Glomerular visceral epithelial cell (primary cell): ENCODE measurements around the gene SPRYD7.
"Not testable (repeated sequence)": the region's sequence is repeated elsewhere in the genome, so short reads cannot be mapped to it uniquely, and the experiment has no call there.

Experiments used
- DNase-seq: peaks from one replicate; pipeline ENCODE4 v3.0.0-alpha.2; 2016; ENCODE audit errors: extremely low spot score

SPRYD7 gene

DNA sequence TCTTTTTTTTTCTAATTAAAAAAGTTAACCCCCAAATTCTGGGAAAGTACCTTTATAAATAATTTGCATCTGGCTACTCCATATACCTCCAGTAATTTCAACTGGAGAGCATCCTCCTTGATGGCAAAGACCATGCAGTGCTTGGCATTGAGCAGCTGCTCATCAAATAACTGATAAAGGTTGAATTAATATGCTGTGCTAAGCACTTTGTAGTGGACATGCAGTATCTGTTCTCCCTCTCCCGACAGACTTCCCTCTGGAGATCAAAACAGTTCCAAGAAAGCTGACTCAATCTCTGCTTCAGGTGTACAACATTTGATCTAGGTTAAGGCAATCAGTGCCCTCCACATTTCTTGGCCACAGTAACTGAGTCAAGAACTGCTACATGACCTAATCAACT lies 3.3 kb downstream of the SPRYD7 start:
- no peak for DNase-seq

DNA sequence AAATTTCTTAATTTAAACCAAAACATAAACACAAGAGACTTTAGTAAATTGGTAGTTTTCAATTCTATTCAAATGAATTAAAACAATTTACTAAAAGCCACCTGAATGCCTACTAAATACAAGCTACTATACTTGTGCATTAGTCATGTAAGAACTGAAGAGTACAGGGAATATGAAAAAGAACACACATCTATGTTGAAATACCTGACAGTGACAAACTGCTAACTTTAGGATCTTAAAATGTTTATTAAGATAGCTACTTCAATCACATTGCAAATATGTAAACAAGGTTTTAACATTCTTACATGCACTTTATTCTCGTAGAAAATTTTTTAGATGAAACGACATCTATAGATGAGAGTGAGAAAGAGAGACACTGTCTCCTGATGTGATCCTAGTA lies 4.1 kb downstream of the SPRYD7 start:
- DNase-seq = no peak

DNA sequence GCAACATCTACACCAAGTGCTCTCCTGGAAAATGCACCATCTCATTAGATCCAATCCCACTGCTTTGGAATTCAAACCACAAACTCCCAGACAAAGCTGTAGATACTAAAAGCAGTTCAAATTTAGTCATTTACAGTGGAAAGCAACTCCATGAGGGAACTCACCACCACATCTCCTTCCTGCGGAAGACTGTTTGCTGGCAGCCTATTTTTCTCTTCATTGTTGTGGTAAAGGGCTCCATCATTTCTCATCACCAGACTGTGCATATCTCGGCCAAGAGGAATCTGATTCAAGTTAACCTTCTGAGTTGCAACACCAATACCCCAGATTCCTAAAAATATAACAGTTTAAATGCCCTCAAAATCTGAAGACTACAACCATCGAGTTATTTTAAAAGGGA lies 8.4 kb downstream of the SPRYD7 start:
- no peak for DNase-seq

DNA sequence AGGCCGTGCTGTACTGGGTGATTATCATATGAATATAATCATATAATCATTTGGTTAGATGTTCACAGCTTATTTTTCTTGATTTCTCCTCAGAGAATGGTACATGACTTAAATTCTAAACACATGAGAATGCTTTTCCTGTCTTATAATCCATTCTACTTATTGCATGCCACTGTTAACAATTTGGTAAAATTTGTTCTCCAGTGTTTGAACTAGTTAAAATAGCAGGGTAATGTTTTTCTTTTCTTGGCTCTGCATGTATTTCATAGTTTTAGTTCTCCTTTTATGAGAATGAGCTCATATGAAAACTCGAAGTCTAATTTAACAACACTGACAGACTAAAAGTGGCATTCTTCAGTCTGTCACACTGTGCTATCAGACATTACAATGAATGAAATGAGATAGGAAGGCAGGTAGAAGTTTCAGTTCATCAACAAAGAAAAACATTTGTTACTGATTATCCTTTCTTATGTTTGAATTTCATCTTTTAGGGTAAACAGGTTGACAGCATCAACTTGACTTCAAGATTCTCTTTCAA lies 10.2 kb downstream of the SPRYD7 start:
- no peak for DNase-seq

DNA sequence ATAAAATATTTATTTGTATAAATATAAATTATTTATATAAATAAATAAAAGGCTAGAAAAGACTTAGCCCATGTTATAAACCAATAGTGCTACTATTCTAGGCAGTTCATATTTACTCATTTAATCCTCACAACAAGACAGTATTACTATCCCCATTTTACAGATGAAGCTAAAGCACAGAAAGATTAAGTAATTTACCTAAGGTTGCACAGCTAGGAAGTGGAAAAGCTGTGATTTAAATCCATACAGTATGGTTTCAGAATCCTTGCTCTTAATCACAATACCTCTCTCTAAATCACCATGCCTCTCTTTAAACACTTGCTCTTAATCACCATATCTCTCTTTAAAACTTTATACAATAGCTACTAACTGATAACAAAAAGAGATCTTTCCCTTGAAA lies 13.8 kb downstream of the SPRYD7 start:
- DNase-seq = no peak

DNA sequence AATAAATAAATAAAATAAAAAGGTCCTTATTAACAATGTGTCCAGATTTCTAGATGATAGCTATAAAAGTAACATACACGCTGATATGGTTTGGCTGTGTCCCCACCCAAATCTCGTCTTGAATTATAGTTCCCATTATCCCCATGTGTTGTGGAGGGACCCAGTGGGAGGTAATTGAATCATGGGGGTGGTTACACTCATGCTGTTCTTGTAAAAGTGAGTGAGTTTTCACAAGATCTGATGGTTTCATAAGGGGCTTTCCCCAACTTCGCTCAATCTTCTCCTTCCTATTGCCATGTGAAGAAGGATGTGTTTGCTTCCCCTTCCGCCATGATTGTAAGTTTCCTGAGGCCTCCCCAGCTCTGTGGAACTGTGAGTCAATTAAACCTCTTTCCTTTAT lies 15.2 kb downstream of the SPRYD7 start:
- not testable (repeated sequence) for DNase-seq

DNA sequence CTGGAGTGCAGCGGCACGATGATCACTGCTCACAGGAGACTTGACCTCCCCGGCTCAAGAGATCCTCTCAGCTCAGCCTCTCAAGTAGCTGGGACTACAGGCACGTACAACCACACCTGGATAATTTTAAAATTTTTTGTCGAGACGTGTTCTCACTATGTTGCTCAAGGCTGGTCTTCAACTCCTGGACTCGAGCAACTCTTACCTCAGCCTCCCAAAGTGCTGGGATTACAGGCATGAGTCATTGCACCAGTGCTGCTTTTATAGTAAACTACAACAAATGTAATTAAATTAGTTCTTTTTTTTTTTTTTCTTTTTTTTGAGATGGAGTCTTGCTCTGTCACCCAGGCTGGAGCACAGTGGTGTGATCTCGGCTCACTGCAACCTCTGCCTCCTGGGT lies 18.0 kb downstream of the SPRYD7 start:
- DNase-seq = not testable (repeated sequence)

DNA sequence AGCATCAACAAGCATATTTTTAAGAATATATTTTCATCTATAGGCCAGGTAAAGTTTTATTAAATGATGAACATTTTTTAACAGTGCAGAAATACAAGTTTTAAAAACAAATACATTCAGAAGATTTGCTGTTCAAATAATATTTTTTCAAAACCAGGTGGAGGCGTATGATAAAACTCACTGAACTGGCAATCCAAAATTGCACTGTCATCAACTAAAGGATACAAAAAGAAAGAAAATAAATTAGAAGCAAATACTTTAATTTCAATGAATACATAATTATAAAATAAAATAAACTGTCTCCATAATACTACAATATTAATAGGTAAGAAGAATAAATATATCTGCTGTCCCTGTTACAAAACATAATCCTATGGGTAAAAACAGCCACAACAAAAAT lies 21.2 kb downstream of the SPRYD7 start:
- no peak for DNase-seq

DNA sequence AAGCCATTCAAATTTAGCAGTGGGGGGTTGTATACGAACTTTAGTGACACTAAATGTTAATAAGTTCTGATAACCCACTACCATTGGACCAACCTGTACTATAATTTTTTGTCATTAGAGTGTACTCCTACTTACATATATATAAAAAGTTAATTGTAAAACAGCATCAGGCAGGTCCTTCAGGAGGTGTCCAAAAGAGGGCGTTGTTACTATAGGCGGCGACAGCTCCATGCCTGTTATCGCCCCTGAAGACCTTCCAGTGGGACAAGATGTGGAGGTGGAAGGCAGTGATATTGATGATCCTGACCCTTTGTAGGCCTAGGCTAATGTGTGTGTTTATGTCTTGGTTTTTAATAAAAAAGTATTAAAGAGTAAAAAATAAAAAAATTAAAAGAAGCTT lies 27.5 kb downstream of the SPRYD7 start:
- DNase-seq = no peak

DNA sequence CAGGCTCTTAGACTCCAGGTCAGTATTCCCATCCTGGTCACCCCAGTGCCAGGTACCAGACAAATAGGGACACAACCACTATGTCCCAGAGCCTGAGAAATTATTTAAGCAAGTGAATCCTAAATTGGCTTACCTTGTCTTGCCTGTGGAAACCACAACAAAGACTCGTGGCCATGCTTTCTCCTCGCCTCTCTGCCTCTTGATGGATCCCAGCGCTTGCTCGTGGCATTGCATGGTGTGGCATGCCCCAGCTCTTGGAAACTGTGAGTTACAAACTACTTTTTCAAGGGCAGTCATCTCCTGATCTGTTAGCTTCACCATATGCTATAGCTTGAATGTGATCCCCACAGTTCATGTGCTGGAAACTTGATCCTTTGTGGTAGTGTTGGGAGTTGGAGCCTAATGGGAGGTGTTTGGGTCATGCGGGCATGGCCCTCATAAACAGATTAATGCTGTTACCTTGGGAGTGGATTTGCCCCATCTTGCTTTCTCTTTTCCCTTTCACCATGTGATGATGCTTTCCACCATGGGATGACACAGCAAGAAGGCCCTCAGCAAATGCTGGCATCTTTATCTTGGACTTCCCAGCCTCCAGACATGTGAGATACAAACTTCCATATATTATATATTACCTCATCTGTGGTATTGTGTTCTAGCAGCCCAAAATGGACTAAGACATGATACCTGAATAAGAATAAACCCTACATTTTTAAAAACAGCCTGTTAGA lies 31.2 kb downstream of the SPRYD7 start:
- no peak for DNase-seq

DNA sequence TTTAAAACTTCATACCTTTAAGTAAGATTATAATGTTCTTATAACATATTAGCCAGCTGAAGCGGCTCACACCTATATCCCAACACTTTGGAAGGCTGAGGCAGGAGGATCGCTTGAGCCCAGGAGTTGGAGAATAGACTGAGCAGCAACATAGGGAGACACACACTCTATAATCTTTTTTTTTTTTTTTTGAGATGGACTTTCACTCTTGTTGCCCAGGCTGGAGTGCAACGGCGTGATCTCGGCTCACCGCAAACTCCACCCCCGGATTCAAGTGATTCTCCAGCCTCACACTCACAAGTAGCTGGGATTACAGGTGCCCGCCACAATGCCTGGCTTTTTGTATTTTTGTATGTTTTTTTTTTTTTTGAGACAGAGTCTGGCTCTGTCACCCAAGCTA lies 37.3 kb downstream of the SPRYD7 start:
- DNase-seq = no peak

DNA sequence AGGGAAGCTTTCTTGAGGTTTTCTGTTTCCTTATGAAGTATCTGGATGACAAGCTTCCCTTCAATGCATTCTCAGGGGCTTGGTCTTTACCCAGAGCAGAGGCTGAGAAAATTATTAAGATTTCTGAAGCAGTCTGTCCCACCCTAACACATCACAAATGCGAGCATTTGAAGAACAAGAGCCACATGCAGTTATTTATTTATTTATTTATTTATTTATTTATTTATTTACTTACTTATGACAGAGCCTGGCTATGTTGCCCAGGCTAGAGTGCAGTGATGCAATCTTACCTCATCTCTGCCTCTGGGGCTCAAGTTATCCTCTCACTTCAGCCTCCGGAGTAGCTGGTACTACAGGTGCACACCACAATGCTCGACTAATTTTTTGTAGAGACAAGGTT lies 38.4 kb downstream of the SPRYD7 start:
- DNase-seq = no peak

DNA sequence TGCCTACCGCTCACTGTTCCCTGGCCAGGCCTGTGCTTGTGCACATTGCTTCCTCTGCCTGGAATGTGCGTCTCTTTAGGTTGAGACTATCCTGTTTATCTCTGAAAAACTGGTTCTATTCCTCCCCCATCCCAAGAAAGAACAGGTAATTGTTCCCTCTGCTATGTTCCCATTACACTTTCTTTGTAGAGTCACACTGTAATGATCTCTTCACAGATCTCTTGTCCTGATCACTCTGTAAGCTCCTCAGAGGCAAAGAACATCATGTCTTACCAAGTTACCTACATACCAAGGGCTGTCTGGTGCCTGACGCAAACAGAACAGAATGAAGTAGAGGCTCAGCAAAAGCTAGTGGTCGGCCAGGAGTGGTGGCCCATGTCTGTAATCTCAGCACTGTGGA lies 40.3 kb downstream of the SPRYD7 start:
- no peak for DNase-seq

DNA sequence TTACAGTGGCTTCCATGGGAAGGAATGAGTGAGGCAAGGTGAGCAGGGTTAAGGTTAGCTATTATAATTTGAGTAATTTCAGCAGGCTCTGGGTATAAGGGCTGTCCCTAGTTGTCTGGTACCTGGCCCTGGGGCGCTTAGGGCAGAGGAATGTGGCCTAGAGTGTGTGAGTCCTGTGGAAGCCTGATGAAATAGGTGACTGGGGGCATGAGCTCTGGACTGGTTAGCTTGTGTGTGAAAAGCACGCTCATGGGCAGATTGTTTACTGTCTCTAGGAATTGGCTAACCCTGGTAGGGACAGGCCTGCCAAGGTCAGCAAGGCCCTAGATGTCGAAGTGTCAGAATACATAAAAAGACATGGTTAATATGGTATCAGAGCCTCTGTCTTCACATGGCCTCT lies 42.5 kb downstream of the SPRYD7 start:
- DNase-seq = no peak

DNA sequence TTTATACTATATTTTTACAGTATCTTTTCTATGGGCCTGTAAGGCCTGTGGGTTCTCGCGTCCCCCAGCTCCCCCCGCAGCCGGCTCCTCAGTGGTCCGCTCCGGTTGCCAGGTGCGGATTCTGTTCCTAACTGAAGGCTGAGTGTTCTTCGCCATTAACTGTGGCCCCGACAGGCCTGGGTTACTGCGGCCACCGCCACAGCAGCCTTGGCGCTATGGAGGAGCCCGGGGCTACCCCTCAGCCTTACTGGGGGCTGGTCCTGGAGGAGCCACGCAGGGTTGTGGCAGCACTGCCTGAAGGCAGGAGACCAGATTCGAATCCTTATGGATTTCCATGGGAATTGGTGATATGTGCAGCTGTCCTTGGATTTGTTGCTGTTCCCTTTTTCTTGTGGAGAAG lies 45.8 kb downstream of the SPRYD7 start:
- no peak for DNase-seq

DNA sequence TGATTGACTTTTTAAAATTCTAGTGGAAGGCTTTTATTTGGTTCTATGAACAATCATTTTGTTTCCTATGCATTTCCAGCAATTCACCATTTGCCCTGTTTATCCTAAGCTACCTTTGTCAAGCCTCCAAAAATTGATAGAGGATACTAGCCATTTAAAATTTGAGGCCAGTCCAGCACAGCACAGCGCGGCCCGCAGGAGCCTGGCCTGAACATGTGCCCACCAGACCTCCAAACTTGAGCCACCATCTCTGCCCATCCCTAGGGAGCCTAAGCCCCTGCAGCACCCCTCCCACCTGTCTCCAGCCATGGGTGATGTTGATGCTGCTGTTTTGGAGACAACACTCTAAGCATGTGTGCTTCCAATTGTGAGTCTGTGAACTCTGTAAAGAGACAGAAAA lies 57.5 kb downstream of the SPRYD7 start:
- DNase-seq = no peak

DNA sequence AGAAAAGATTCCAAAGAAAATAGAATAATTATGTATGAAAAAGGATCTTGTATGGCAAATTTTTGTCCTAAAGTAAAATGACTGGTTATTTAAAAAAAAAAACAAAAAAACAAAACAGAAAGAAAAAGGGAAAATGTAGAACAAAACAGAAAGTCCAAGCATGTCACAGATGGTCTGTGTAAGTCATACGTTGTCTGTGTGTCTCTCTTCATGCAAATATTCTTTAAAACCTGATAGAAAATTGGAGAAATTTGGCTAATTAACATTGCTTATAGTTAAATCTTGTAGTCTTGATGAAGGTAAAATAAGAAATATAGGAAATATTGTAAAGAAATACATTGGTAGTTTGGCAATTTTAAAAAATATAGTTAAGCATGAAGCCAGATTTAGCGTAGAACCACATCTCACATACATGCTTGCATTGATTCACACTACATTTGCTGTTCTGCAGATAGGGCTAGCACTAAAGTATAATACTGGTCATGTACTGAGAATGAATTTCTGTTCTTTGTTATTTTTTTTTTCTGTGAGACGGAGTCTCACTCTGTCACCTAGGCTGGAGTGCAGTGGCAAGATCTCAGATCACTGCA lies 58.4 kb downstream of the SPRYD7 start:
- no peak for DNase-seq

DNA sequence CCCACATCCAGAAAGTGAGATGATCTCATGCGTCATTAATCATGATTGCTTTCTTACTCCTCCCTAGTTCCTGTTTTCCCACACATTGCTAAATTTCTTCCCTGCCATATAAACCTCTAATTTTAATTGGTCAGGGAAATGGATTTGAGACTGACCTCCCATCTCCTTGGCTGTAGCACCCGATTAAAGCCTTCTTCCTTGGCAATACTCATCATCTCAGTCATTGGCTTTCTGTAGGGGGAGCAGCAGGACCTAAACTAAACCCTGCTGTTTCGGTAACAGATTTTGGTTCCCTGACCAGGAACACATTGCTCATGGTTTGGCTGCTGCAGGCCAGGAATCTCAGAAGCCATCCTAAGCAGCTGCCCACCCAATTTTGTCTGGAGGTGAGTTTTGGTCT lies 61.7 kb downstream of the SPRYD7 start:
- DNase-seq = no peak

DNA sequence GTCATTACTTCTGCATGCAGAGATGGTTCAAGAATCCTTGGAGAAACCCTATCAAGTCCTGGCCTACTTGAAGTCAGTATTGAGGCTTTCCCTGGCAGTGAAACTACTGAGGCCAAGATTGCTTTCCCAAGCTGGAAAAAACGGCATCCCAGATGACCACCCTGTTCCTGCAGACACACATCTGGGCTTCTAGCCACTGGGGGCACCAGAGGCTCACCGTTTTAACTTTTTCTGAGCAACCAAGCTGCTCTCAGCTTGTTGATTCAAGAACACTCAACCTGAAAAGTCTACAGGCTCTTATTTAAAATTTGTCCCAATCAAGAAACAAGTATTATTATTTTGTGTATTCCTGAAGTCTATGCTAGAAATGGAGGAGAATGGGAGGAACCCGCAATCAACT lies 66.6 kb downstream of the SPRYD7 start:
- DNase-seq = peak; percentile 5

DNA sequence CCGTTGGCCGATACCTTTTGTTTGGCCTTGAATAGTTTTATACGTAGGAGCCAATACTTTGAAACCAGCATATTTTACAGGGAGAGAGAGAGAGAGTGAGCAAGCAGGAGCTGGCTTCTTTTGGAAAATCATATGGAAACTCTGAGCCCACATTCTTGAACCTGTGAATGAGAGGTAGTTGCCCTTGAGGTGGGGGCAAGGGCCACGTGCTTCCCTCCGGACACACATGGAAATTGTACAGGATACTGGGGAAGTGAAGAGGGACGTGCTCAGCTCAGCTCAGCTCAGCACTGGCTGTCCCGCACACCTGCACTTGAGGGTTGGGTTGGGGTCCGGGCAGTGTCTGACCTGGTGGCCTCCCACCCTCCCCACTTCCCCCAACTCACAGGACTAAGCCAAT lies 68.3 kb downstream of the SPRYD7 start:
- DNase-seq = no peak

DNA sequence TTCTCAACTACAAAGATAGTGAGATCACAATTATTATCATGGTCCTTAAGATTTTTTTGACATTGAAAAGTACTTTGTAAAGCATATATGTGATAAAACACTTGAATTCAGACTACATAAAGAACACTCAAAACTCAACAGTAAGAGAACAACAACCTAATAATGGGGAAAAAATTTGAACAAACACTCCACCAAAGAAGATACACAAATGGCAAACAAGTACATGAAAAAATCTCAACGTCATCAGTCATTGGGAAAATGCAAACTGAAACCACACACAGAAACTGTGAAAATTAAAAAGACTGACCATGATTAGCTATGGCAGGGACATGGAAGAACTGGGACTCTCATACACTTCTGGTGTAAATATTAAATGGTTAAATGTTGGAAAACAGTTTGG lies 70.9 kb downstream of the SPRYD7 start:
- DNase-seq = no peak

DNA sequence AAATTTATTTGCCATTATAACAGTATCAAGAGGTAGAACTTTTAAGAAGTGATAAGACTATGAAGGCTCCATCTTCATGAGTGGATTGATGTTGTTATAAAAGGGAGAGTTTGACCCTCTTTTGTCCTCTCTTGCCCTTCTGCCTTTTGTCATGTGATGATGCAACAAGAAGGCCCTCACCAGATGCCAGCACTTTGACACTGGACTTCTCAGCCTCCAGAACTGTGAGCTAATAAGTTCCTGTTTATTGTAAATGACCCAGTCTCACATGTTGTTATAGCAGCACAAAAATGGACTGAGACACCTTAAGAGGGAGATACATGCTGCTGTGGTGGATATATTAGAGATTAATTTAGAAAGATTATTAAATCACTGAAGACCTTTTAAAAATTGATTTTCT lies 71.6 kb downstream of the SPRYD7 start:
- DNase-seq = no peak
